H7 (cell line): Measurements from ENCODE around the gene SOAT2. TPM values are rescaled to one million over a fixed set of nuclear protein-coding genes. Genes with fewer than 3 reads are reported as not detected.
"Not testable (repeated sequence)": the region's sequence is repeated elsewhere in the genome, so short reads cannot be mapped to it uniquely, and the experiment has no call there.

Experiments
- DNase-seq: peaks from one replicate; pipeline ENCODE4 v3.0.0; 2012
- H3K27me3 ChIP-seq: 2 replicates; pipeline ENCODE4 v1.6.0; 2011; ENCODE audit warnings: mild to moderate bottlenecking, low read length; ENCODE audit not compliant: control insufficient read depth, insufficient read depth
- H3K36me3 ChIP-seq: replicated peaks from 2 replicates; pipeline ENCODE4 v1.5.1; 2011; ENCODE audit warnings: low read length; ENCODE audit not compliant: control insufficient read depth, insufficient read depth
- H3K4me3 ChIP-seq: 2 replicates; pipeline ENCODE4 v1.5.1; 2011; ENCODE audit warnings: low read depth, mild to moderate bottlenecking, control low read depth, low read length, moderate library complexity; ENCODE audit not compliant: insufficient read depth
- total RNA-seq: library from RNA; depleted of rRNA; stranded (reverse); fragments of >200 nt; shearing (Covaris generic); gene quantifications from 2 replicates; pipeline ENCODE4 v1.2.3, GENCODE V29; 2014; rRNA removed

SOAT2 gene
- total RNA-seq, 1 experiment from 2014 or later, result not detected

GRCh38 chr12:53160673-53161072 lies 57.4 kb downstream of the SOAT2 start:
- Histone ChIP-seq H3K27me3 (peaks cover 15% of the 10 kb centered on the region), H3K4me3 (no peak overlapping the region), H3K36me3 (no peaks in the 10 kb centered on the region)
- peak; percentile 49 for DNase-seq

GRCh38 chr12:53161119-53161911 lies 58.0 kb downstream of the SOAT2 start:
- Histone ChIP-seq H3K27me3 (peaks cover 15% of the 10 kb centered on the region), H3K4me3 (no peak overlapping the region), H3K36me3 (no peaks in the 10 kb centered on the region)
- DNase-seq, result no peak

GRCh38 chr12:53163008-53163407 lies 59.7 kb downstream of the SOAT2 start:
- H3K36me3 ChIP-seq, DNase-seq, H3K4me3 ChIP-seq: not testable (repeated sequence)
- peaks cover 17% of the 10 kb centered on the region for H3K27me3 ChIP-seq

- no peak for DNase-seq
- Histone ChIP-seq H3K4me3 (no peak overlapping the region), H3K36me3 (no peaks in the 10 kb centered on the region), H3K27me3 (peaks cover 22% of the 10 kb centered on the region)
These were observed 63.6 kb downstream of the SOAT2 start for GRCh38 chr12:53166837-53167236.

- Histone ChIP-seq H3K27me3 (peaks cover 46% of the 10 kb centered on the region), H3K36me3 (no peaks in the 10 kb centered on the region), H3K4me3 (no peak overlapping the region)
- DNase-seq, result no peak
These were observed 66.4 kb downstream of the SOAT2 start for GRCh38 chr12:53169644-53170043.

- no peak for DNase-seq
- H3K4me3 ChIP-seq, result no peak overlapping the region
- H3K36me3 ChIP-seq, result no peaks in the 10 kb centered on the region
- peaks cover 49% of the 10 kb centered on the region for H3K27me3 ChIP-seq
These were observed 66.9 kb downstream of the SOAT2 start for GRCh38 chr12:53170215-53170614.

GRCh38 chr12:53170876-53171724 lies 67.8 kb downstream of the SOAT2 start:
- no peak overlapping the region for H3K4me3 ChIP-seq
- peaks cover 54% of the 10 kb centered on the region for H3K27me3 ChIP-seq
- no peaks in the 10 kb centered on the region for H3K36me3 ChIP-seq
- no peak for DNase-seq

GRCh38 chr12:53171725-53172329 lies 68.5 kb downstream of the SOAT2 start:
- no peaks in the 10 kb centered on the region for H3K36me3 ChIP-seq
- DNase-seq, result no peak
- no peak overlapping the region for H3K4me3 ChIP-seq
- H3K27me3 ChIP-seq, result peaks cover 57% of the 10 kb centered on the region

- DNase-seq, result no peak
- H3K36me3 ChIP-seq, result no peaks in the 10 kb centered on the region
- H3K27me3 ChIP-seq, result peaks cover 59% of the 10 kb centered on the region
- no peak overlapping the region for H3K4me3 ChIP-seq
These were observed 69.1 kb downstream of the SOAT2 start for GRCh38 chr12:53172352-53172751.

- Histone ChIP-seq H3K4me3 (no peak overlapping the region), H3K27me3 (peaks cover 65% of the 10 kb centered on the region), H3K36me3 (no peaks in the 10 kb centered on the region)
- DNase-seq, result no peak
These were observed 69.9 kb downstream of the SOAT2 start for GRCh38 chr12:53173085-53173715.

Other genes starting within 250 kb of the SOAT2 start
- gene KRT8, start 198.4 kb upstream of the SOAT2 start, total RNA-seq, result 318 and 445 TPM in 2 replicates
- gene KRT18, start 154.4 kb upstream of the SOAT2 start, total RNA-seq, result 578 and 613 TPM in 2 replicates
- gene EIF4B, start 97.0 kb upstream of the SOAT2 start, total RNA-seq, result 581 and 770 TPM in 2 replicates
- gene TNS2, start 53.4 kb upstream of the SOAT2 start, total RNA-seq, result 7.6 and 8.7 TPM in 2 replicates
- gene SPRYD3, start 24.1 kb upstream of the SOAT2 start, total RNA-seq, result 8.3 and 8.7 TPM in 2 replicates
- gene IGFBP6, start 5.8 kb upstream of the SOAT2 start, total RNA-seq, result 10.8 and 17.5 TPM in 2 replicates
- 8.7 and 9.1 TPM in 2 replicates for gene ZNF740, start 77.2 kb downstream of the SOAT2 start, total RNA-seq
- 3.0 and 3.4 TPM in 2 replicates for gene CSAD, start 77.4 kb downstream of the SOAT2 start, total RNA-seq
- 0.30 and 0.52 TPM in 2 replicates for gene ITGB7, start 103.8 kb downstream of the SOAT2 start, total RNA-seq
- 50.1 and 58.1 TPM in 2 replicates for gene RARG, start 128.7 kb downstream of the SOAT2 start, total RNA-seq
- 43.6 and 46.2 TPM in 2 replicates for gene ESPL1, start 164.8 kb downstream of the SOAT2 start, total RNA-seq
- gene PFDN5, start 192.1 kb downstream of the SOAT2 start, total RNA-seq, result 242 and 304 TPM in 2 replicates
- 74.2 and 98.0 TPM in 2 replicates for gene MYG1, start 196.2 kb downstream of the SOAT2 start, total RNA-seq
- 131 and 137 TPM in 2 replicates for gene AAAS, start 218.1 kb downstream of the SOAT2 start, total RNA-seq
- gene SP7, start 232.9 kb downstream of the SOAT2 start, total RNA-seq, result 0.14 and 0.44 TPM in 2 replicates